DOHH2 (cell line): ENCODE measurements around the gene PRPF40A.

Source experiments
- EZH2phosphoT487 ChIP-seq: fragments of 200-600 bp; sonication (generic); IDR thresholded peaks from 2 replicates; pipeline ENCODE4 v1.6.1; 2017; ENCODE audit warnings: borderline replicate concordance, mild to moderate bottlenecking, antibody characterized with exemption, low read length, moderate library complexity, mixed read lengths
- TF ChIP-seq, protein P1 (sequence below): fragments of 200-600 bp; sonication (generic); IDR thresholded peaks from one replicate; pipeline ENCODE4 v1.5.1; 2014; ENCODE audit warnings: antibody characterized with exemption, mild to moderate bottlenecking, low read depth, low read length; ENCODE audit not compliant: poor library complexity, severe bottlenecking

DNA sequence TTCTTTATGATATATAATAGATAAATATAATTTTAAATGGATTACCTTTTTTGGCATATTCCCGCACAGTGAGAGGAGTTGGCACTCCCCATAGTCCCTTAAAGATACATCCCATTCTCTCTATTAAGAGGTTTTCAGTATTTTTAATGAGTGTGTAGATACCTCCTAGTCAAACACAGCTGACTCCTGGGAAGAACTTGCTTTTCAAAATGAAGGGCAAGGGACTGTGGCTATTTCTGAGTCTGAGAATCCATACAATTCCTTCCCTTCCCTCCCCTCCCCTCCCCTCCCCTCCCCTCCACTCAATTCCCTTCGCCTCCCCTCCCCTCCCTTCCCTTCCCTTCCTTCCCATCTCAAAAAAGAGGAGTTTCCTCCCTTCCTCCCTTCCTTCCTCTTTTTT lies 93.5 kb downstream of the PRPF40A start:
- TF ChIP-seq, protein P1, sequence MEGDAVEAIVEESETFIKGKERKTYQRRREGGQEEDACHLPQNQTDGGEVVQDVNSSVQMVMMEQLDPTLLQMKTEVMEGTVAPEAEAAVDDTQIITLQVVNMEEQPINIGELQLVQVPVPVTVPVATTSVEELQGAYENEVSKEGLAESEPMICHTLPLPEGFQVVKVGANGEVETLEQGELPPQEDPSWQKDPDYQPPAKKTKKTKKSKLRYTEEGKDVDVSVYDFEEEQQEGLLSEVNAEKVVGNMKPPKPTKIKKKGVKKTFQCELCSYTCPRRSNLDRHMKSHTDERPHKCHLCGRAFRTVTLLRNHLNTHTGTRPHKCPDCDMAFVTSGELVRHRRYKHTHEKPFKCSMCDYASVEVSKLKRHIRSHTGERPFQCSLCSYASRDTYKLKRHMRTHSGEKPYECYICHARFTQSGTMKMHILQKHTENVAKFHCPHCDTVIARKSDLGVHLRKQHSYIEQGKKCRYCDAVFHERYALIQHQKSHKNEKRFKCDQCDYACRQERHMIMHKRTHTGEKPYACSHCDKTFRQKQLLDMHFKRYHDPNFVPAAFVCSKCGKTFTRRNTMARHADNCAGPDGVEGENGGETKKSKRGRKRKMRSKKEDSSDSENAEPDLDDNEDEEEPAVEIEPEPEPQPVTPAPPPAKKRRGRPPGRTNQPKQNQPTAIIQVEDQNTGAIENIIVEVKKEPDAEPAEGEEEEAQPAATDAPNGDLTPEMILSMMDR = no peak
- no peak for TF ChIP-seq EZH2phosphoT487
